GM12801 (cell line): ENCODE data around the gene QSOX2.

Source experiments
- TF ChIP-seq, protein P1 (sequence below): IDR thresholded peaks from one replicate; pipeline ENCODE4 v1.5.1; 2011; ENCODE audit warnings: control low read depth; ENCODE audit not compliant: insufficient read length; ENCODE audit errors: extremely low read depth

The QSOX2 gene

GRCh38 chr9:136234597-136234996, 11.0 kb downstream of the QSOX2 start:
- TF ChIP-seq, protein P1, sequence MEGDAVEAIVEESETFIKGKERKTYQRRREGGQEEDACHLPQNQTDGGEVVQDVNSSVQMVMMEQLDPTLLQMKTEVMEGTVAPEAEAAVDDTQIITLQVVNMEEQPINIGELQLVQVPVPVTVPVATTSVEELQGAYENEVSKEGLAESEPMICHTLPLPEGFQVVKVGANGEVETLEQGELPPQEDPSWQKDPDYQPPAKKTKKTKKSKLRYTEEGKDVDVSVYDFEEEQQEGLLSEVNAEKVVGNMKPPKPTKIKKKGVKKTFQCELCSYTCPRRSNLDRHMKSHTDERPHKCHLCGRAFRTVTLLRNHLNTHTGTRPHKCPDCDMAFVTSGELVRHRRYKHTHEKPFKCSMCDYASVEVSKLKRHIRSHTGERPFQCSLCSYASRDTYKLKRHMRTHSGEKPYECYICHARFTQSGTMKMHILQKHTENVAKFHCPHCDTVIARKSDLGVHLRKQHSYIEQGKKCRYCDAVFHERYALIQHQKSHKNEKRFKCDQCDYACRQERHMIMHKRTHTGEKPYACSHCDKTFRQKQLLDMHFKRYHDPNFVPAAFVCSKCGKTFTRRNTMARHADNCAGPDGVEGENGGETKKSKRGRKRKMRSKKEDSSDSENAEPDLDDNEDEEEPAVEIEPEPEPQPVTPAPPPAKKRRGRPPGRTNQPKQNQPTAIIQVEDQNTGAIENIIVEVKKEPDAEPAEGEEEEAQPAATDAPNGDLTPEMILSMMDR = no peak

- TF ChIP-seq, protein P1 = no peak
Observed at GRCh38 chr9:136233868-136234267, 11.7 kb downstream of the QSOX2 start.

DNA sequence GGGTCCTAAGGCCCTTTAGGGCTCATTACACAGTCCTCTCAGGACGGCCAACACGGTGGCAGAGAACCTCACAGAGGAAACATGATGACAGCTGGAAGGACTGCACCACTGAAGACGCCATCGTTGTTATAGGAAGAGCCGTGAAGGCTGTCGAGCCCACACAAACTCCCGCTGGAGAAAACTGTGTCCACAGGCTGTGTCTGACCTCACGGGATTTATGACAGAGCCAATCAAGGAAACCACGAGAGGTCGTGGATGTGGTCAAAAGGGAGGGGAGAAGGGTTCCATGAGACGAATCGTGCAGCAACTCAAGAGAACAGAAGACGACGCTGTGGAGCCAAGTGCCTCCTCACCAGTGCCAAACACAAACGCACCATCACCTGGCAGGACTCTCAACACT, 12.2 kb downstream of the QSOX2 start:
- TF ChIP-seq, protein P1 = no peak

GRCh38 chr9:136232969-136233368, 12.6 kb downstream of the QSOX2 start:
- TF ChIP-seq, protein P1 = no peak

- TF ChIP-seq, protein P1 = no peak
Observed at GRCh38 chr9:136231478-136232297, 13.9 kb downstream of the QSOX2 start.

GRCh38 chr9:136230773-136231172, 14.8 kb downstream of the QSOX2 start:
- TF ChIP-seq, protein P1 = no peak

DNA sequence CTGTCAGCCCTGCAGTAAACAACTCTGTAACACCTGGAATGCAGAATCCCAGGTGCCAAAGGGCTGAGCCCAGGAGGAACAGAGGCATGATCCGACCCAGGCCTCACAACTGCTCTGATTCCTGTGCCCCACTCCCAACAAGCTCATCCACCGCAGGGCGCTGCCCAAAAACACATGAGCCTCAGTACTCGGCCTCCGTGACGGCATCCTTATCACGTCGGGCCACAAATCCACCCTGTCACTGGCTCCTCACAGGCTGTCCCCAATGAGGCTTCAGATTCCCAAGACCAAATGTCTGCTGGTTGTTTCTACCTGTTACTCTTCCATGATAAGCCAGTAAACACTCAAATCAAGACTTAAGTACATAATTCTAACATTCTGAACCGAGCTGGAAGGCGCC, 15.2 kb downstream of the QSOX2 start:
- TF ChIP-seq, protein P1 = no peak
